ENCODE measurements around the gene MYEOV.

MYEOV gene

DNA sequence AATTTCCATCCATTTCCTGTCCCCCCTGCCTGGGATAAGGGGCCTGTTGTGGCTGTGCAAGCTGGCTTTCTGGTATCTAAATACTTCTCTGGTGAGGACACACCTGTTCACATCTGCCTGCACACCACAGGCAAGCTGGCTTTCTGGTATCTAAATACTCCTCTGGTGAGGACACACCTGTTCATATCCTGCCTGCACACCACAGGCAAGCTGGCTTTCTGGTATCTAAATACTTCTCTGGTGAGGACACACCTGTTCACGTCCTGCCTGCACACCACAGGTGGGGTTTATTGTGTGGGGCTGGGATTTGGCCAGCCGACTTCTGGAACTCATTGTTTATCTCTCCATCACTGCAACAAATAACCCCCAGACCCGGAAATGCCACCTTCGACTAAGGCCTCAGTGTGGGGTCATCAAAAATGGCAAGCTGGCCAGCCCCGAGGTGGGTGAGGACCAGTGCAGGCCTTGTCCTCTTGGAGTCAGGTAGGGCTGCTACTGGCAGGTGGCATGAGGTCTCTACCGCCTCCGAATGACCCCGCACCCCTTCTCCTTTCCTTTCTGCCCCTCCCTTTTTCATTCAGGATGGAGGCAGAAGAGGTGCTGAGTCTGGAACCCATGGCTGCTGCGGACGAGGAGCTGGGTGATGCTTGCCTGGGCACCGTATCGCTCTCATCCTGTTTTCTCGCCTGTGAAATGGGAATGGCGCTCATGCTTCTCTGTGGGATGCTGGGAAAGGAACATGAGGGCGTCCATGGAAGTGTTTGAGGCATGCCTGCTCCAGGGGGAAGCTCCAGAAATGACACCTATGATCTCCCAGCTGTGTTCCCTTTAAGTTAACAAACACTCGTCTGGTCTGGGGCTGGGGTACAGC lies 43.5 kb upstream of the MYEOV start:
- no peak overlapping the region for H2AK5ac ChIP-seq (ENCODE audit: low read length)
- no peaks in the 10 kb centered on the region for H3K36me3 ChIP-seq (ENCODE audit: control insufficient read depth, insufficient read depth, low read length)
- no peak overlapping the region for H4K8ac ChIP-seq (ENCODE audit: low read depth, low read length)
- H3K4me2 ChIP-seq (ENCODE audit: low read length), result no peak overlapping the region
- no peaks in the 10 kb centered on the region for H3K27me3 ChIP-seq (ENCODE audit: insufficient read depth, low read length, poor library complexity)
- H4K5ac ChIP-seq (ENCODE audit: low read length), result no peak overlapping the region
- H2BK15ac ChIP-seq (replicated peaks; ENCODE audit: low read depth), result no peak overlapping the region
- H3K4ac ChIP-seq (ENCODE audit: low read depth, low read length), result no peak overlapping the region
- H2BK5ac ChIP-seq (ENCODE audit: low read length), result no peak overlapping the region
- WGBS (ENCODE audit: extremely low coverage, insufficient coverage, low lambda C conversion rate), result no CpG with 5 or more reads among the region's 16 CpGs
- peaks cover 3% of the 10 kb centered on the region for H3K4me1 ChIP-seq (ENCODE audit: control insufficient read depth, low read depth, low read length)
- no peak overlapping the region for H2BK120ac ChIP-seq (ENCODE audit: low read depth, low read length)
- H3K23ac ChIP-seq (ENCODE audit: low read length), result no peak overlapping the region
- H3K4me3 ChIP-seq (ENCODE audit: low read length), result no peak overlapping the region
- H3K79me1 ChIP-seq (ENCODE audit: low read length), result no peaks in the 10 kb centered on the region
- H3K9ac ChIP-seq (ENCODE audit: low read length), result no peak overlapping the region
- no peaks in the 10 kb centered on the region for H3K79me2 ChIP-seq (ENCODE audit: control insufficient read depth, insufficient read depth, low read length)
- no peak overlapping the region for H3K27ac ChIP-seq (ENCODE audit: low read depth, low read length)
- DNase-seq, result no peak
- H3K18ac ChIP-seq (ENCODE audit: low read length), result no peak overlapping the region
- H3K56ac ChIP-seq (ENCODE audit: low read length), result no peak overlapping the region

DNA sequence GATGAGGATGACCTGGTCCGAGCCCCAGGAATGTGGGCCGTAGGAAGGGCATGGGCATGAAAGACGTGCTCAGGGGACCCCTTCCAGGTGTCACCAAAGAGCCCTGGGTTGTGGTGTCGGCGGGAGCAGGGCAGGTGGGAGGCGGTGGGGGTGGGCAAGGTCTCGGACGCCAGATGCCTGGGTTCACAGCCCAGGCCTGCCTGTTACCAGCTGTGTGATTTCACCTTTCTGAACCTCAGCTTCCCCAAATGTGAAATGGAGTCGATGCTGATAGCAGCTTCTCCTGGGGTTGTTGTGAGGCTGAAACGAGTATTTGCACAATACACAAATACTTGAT lies 42.9 kb upstream of the MYEOV start:
- H3K79me1 ChIP-seq (ENCODE audit: low read length), result no peaks in the 10 kb centered on the region
- no CpG with 5 or more reads among the region's 10 CpGs for WGBS (ENCODE audit: extremely low coverage, insufficient coverage, low lambda C conversion rate)

DNA sequence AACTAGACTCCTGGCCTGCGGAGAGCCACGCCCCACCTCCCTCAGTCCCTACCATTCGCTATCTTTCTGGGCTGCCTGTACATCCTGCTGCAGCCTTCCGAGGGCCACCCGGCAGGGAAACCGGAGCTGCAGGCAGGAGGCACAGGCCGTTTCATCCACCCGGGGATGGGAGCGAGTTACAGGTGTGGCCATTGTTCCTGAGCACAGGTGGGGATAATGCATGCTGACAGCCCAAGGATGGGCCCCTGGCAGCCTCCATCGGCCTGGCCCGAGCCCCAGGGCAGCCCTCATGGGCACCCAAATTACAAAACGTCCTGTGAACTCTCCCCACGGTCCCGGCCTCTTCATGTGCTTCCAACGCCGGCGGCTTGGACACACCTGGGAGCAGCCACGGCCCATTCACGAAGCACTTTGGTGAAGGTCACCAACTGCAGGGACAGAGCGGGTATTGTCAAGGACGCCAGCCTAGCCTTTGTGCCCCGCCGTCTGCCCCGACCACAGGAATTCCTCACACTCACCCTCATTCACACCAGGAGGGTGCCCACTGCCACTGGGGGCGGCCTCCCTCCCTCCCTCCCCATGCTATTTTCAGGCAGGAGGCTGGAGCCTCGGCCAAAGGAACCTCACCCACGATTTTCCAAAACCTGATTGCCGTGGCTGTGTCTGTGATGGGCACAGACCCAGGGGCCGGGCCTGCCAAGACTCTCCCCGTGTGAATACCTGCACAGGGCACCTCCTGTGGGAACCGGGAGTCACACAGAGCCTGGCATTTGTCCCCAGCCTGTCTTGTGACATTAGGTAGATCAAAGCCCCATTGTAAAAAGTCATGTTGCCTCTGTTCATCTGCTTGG lies 42.1 kb upstream of the MYEOV start:
- no peak overlapping the region for H3K4ac ChIP-seq (ENCODE audit: low read depth, low read length)
- WGBS (ENCODE audit: extremely low coverage, insufficient coverage, low lambda C conversion rate), result no CpG with 5 or more reads among the region's 31 CpGs

More for the DNA sequence above, 42.9 kb upstream of the MYEOV start:
- no peak overlapping the region for H3K23ac ChIP-seq (ENCODE audit: low read length)
- no peak overlapping the region for H3K4me2 ChIP-seq (ENCODE audit: low read length)
- H3K4me1 ChIP-seq (ENCODE audit: control insufficient read depth, low read depth, low read length), result peaks cover 3% of the 10 kb centered on the region
- no peak overlapping the region for H2AK5ac ChIP-seq (ENCODE audit: low read length)
- no peak overlapping the region for H4K8ac ChIP-seq (ENCODE audit: low read depth, low read length)
- no peak overlapping the region for H3K4me3 ChIP-seq (ENCODE audit: low read length)
- H3K79me2 ChIP-seq (ENCODE audit: control insufficient read depth, insufficient read depth, low read length), result no peaks in the 10 kb centered on the region
- DNase-seq, result no peak
- no peak overlapping the region for H2BK15ac ChIP-seq (replicated peaks; ENCODE audit: low read depth)
- no peak overlapping the region for H4K5ac ChIP-seq (ENCODE audit: low read length)
- H2BK120ac ChIP-seq (ENCODE audit: low read depth, low read length), result no peak overlapping the region
- H3K36me3 ChIP-seq (ENCODE audit: control insufficient read depth, insufficient read depth, low read length), result no peaks in the 10 kb centered on the region
- no peak overlapping the region for H3K56ac ChIP-seq (ENCODE audit: low read length)
- no peak overlapping the region for H3K9ac ChIP-seq (ENCODE audit: low read length)
- H3K18ac ChIP-seq (ENCODE audit: low read length), result no peak overlapping the region
- H3K27ac ChIP-seq (ENCODE audit: low read depth, low read length), result no peak overlapping the region
- H2BK5ac ChIP-seq (ENCODE audit: low read length), result no peak overlapping the region
- H3K27me3 ChIP-seq (ENCODE audit: insufficient read depth, low read length, poor library complexity), result no peaks in the 10 kb centered on the region
- no peak overlapping the region for H3K4ac ChIP-seq (ENCODE audit: low read depth, low read length)

DNA sequence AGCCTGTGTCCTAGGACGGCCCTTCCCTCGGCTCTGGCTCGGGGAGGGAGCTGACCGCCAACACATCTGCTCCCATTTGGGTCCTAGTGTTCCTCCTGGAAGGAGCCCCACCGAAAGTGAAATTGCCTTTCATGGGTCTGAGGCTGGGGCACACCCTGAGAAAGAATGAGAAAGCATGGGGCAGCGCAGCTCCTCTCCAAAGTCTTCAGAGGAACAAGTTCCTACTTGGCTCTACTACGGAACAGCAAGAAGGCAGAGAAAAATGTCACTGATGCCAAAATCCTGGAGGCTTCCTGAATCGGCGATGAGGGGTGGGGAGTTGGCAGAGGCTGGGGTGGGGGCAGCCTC lies 41.5 kb upstream of the MYEOV start:
- H4K5ac ChIP-seq (ENCODE audit: low read length), result no peak overlapping the region
- no peak overlapping the region for H2BK5ac ChIP-seq (ENCODE audit: low read length)
- no peak overlapping the region for H3K4me3 ChIP-seq (ENCODE audit: low read length)
- no peak overlapping the region for H2BK15ac ChIP-seq (replicated peaks; ENCODE audit: low read depth)
- H3K4me1 ChIP-seq (ENCODE audit: control insufficient read depth, low read depth, low read length), result peaks cover 3% of the 10 kb centered on the region
- no peak overlapping the region for H4K8ac ChIP-seq (ENCODE audit: low read depth, low read length)
- no peak overlapping the region for H3K4ac ChIP-seq (ENCODE audit: low read depth, low read length)
- no peaks in the 10 kb centered on the region for H3K27me3 ChIP-seq (ENCODE audit: insufficient read depth, low read length, poor library complexity)
- H3K36me3 ChIP-seq (ENCODE audit: control insufficient read depth, insufficient read depth, low read length), result no peaks in the 10 kb centered on the region
- H3K23ac ChIP-seq (ENCODE audit: low read length), result no peak overlapping the region
- no peak overlapping the region for H2BK120ac ChIP-seq (ENCODE audit: low read depth, low read length)
- no peak overlapping the region for H3K4me2 ChIP-seq (ENCODE audit: low read length)
- no peak for DNase-seq
- no peak overlapping the region for H2AK5ac ChIP-seq (ENCODE audit: low read length)
- H3K79me2 ChIP-seq (ENCODE audit: control insufficient read depth, insufficient read depth, low read length), result no peaks in the 10 kb centered on the region
- no CpG with 5 or more reads among the region's 9 CpGs for WGBS (ENCODE audit: extremely low coverage, insufficient coverage, low lambda C conversion rate)
- H3K9ac ChIP-seq (ENCODE audit: low read length), result no peak overlapping the region
- no peaks in the 10 kb centered on the region for H3K79me1 ChIP-seq (ENCODE audit: low read length)
- H3K27ac ChIP-seq (ENCODE audit: low read depth, low read length), result no peak overlapping the region
- no peak overlapping the region for H3K56ac ChIP-seq (ENCODE audit: low read length)
- no peak overlapping the region for H3K18ac ChIP-seq (ENCODE audit: low read length)

More for the DNA sequence above, 42.1 kb upstream of the MYEOV start:
- no peak overlapping the region for H3K23ac ChIP-seq (ENCODE audit: low read length)
- no peak overlapping the region for H3K9ac ChIP-seq (ENCODE audit: low read length)
- no peaks in the 10 kb centered on the region for H3K36me3 ChIP-seq (ENCODE audit: control insufficient read depth, insufficient read depth, low read length)
- no peak for DNase-seq
- H3K4me1 ChIP-seq (ENCODE audit: control insufficient read depth, low read depth, low read length), result peaks cover 3% of the 10 kb centered on the region
- H3K4me3 ChIP-seq (ENCODE audit: low read length), result no peak overlapping the region
- no peak overlapping the region for H2BK15ac ChIP-seq (replicated peaks; ENCODE audit: low read depth)
- no peak overlapping the region for H3K27ac ChIP-seq (ENCODE audit: low read depth, low read length)
- no peak overlapping the region for H3K56ac ChIP-seq (ENCODE audit: low read length)
- no peak overlapping the region for H2AK5ac ChIP-seq (ENCODE audit: low read length)
- H2BK120ac ChIP-seq (ENCODE audit: low read depth, low read length), result no peak overlapping the region
- no peak overlapping the region for H2BK5ac ChIP-seq (ENCODE audit: low read length)
- H3K79me1 ChIP-seq (ENCODE audit: low read length), result no peaks in the 10 kb centered on the region
- H3K27me3 ChIP-seq (ENCODE audit: insufficient read depth, low read length, poor library complexity), result no peaks in the 10 kb centered on the region
- no peak overlapping the region for H4K8ac ChIP-seq (ENCODE audit: low read depth, low read length)
- H3K4me2 ChIP-seq (ENCODE audit: low read length), result no peak overlapping the region
- no peak overlapping the region for H3K18ac ChIP-seq (ENCODE audit: low read length)
- H3K79me2 ChIP-seq (ENCODE audit: control insufficient read depth, insufficient read depth, low read length), result no peaks in the 10 kb centered on the region
- H4K5ac ChIP-seq (ENCODE audit: low read length), result no peak overlapping the region

DNA sequence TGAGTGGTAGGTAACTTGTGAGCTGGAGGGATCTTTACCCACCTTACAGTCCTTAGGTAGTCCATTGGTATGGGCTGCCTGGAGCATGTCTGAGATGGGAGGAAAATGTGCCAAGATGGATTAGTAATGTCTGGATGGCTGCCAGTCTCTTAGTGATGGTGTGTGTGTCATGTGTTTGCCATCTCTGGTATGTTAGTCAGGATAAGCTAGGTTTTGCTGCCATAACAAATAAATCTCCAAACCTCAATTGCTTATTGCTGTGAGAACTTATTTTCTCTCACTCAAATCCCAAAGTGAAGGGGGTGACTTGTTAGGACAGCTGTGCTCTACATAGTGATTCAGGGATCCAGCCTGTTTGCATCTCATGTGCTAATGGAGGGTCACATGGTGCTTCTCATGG lies 40.9 kb upstream of the MYEOV start:
- H3K4me3 ChIP-seq (ENCODE audit: low read length), result no peak overlapping the region
- no peak overlapping the region for H3K23ac ChIP-seq (ENCODE audit: low read length)
- no peak overlapping the region for H3K4me2 ChIP-seq (ENCODE audit: low read length)
- H3K4ac ChIP-seq (ENCODE audit: low read depth, low read length), result no peak overlapping the region
- H3K79me2 ChIP-seq (ENCODE audit: control insufficient read depth, insufficient read depth, low read length), result no peaks in the 10 kb centered on the region
- peaks cover 3% of the 10 kb centered on the region for H3K4me1 ChIP-seq (ENCODE audit: control insufficient read depth, low read depth, low read length)
- no peak overlapping the region for H4K5ac ChIP-seq (ENCODE audit: low read length)
- H3K27ac ChIP-seq (ENCODE audit: low read depth, low read length), result no peak overlapping the region
- H3K9ac ChIP-seq (ENCODE audit: low read length), result no peak overlapping the region
- H3K56ac ChIP-seq (ENCODE audit: low read length), result no peak overlapping the region
- H3K27me3 ChIP-seq (ENCODE audit: insufficient read depth, low read length, poor library complexity), result no peaks in the 10 kb centered on the region
- H2BK15ac ChIP-seq (replicated peaks; ENCODE audit: low read depth), result no peak overlapping the region
- H3K18ac ChIP-seq (ENCODE audit: low read length), result no peak overlapping the region
- no peak overlapping the region for H2BK5ac ChIP-seq (ENCODE audit: low read length)
- H4K8ac ChIP-seq (ENCODE audit: low read depth, low read length), result no peak overlapping the region
- H3K36me3 ChIP-seq (ENCODE audit: control insufficient read depth, insufficient read depth, low read length), result no peaks in the 10 kb centered on the region
- no peak overlapping the region for H2BK120ac ChIP-seq (ENCODE audit: low read depth, low read length)
- peak; percentile 42 for DNase-seq
- no peak overlapping the region for H2AK5ac ChIP-seq (ENCODE audit: low read length)
- H3K79me1 ChIP-seq (ENCODE audit: low read length), result no peaks in the 10 kb centered on the region

All from mesendoderm (in vitro differentiated cells).